GM12892 (cell line): ENCODE results near the gene TRDN.

Experiments
- POLR2A ChIP-seq: IDR thresholded peaks from 2 replicates; pipeline ENCODE4 v1.6.1; 2011; ENCODE audit warnings: low read depth, low read length, control low read depth
- POLR2AphosphoS5 ChIP-seq: IDR thresholded peaks from 2 replicates; pipeline ENCODE4 v1.6.1; 2011; ENCODE audit warnings: low read depth, low read length, control low read depth
- TAF1 ChIP-seq: IDR thresholded peaks from 2 replicates; pipeline ENCODE4 v1.6.1; 2011; ENCODE audit warnings: low read depth, mild to moderate bottlenecking, control low read depth, low read length, borderline replicate concordance

GRCh38 chr6:123592426-123592825, 44.3 kb downstream of the TRDN start:
- TF ChIP-seq POLR2A (no peak), TAF1 (no peak), POLR2AphosphoS5 (no peak)
